Measurements from ENCODE around the gene UBC.
"Not testable (repeated sequence)": the region's sequence is repeated elsewhere in the genome, so short reads cannot be mapped to it uniquely, and the experiment has no call there.

The UBC gene

GRCh38 chr12:124898200-124898922 lies 16.1 kb downstream of the UBC start:
- no peaks in the 10 kb centered on the region for H3K27me3 ChIP-seq (ENCODE audit: low read depth, low read length)
- H3K4me1 ChIP-seq (ENCODE audit: control insufficient read depth in 1 of 2, insufficient read depth in 2 of 2, low read length in 2 of 2): no peaks in the 10 kb centered on the region
- no peak overlapping the region for H3K27ac ChIP-seq (ENCODE audit: low read length)
- no peak overlapping the region for H3K4me3 ChIP-seq (ENCODE audit: low read depth in 1 of 2, low read length in 2 of 2)
- H3K9me3 ChIP-seq (ENCODE audit: control insufficient read depth in 1 of 2, low read length in 2 of 2): no peaks in the 10 kb centered on the region
- H3K36me3 ChIP-seq (ENCODE audit: control insufficient read depth in 1 of 2, insufficient read depth in 2 of 2, low read length in 2 of 2): no peaks in the 10 kb centered on the region

DNA sequence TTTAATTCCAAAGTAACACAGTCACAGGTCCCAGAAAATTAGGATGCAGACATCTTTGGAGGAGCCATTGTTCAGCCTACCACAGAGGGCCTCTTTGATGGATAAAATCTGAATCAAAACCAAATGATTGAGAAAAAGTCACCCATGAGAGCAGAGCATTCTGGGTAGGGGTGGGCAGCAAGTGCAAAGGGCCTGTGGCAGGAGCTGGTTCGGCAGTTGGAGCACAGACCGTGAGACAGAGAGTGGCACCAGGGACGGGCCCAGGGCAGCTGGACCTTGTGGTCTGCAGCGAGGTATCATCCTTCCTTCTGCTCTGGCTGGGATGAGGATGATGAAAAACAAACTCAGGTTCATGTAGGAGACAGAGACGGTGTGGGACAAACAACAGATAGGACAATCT lies 18.0 kb downstream of the UBC start:
- Histone ChIP-seq H3K27me3 (ENCODE audit: low read depth, low read length) (no peaks in the 10 kb centered on the region), H3K4me3 (ENCODE audit: low read depth in 1 of 2, low read length in 2 of 2) (no peak overlapping the region), H3K36me3 (ENCODE audit: control insufficient read depth in 1 of 2, insufficient read depth in 2 of 2, low read length in 2 of 2) (no peaks in the 10 kb centered on the region), H3K27ac (ENCODE audit: low read length) (no peak overlapping the region), H3K9me3 (ENCODE audit: control insufficient read depth in 1 of 2, low read length in 2 of 2) (no peaks in the 10 kb centered on the region), H3K4me1 (ENCODE audit: control insufficient read depth in 1 of 2, insufficient read depth in 2 of 2, low read length in 2 of 2) (no peaks in the 10 kb centered on the region)

DNA sequence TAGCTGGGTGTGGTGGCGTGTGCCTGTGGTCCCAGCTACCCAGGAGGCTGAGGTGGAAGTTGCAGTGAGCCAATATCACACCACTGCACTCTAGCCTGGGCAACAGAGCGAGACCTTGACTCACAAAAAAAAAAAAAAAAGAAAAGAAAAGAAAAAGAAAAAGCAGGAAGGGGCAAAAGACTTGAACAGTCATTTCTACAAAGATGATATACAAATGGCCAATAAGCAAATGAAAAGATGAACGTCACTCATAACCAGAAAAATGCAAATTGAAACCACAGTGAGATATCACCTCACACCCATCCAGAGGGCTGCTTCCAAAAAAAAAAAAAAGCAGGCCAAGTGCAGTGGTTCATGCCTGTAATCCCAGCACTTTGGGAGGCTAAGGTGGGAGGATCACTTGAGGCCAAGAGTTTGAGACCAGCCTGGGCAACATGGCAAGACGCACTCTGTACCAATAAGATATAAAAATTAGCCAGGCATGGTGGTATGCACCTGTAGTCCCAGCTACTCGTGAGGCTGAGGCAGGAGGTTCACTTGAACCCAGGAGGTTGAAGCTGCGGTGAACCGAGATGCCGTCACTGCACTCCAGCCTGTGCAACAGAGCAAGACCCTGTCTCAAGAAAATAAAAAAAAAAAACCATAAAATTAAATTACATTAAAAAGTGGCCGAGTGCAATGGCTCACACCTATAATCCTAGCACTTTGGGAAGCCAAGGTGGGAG lies 20.5 kb downstream of the UBC start:
- Histone ChIP-seq H3K4me1 (ENCODE audit: control insufficient read depth in 1 of 2, insufficient read depth in 2 of 2, low read length in 2 of 2) (no peaks in the 10 kb centered on the region), H3K27ac (ENCODE audit: low read length) (no peak overlapping the region), H3K9me3 (ENCODE audit: control insufficient read depth in 1 of 2, low read length in 2 of 2) (no peaks in the 10 kb centered on the region), H3K27me3 (ENCODE audit: low read depth, low read length) (no peaks in the 10 kb centered on the region), H3K4me3 (ENCODE audit: low read depth in 1 of 2, low read length in 2 of 2) (no peak overlapping the region), H3K36me3 (ENCODE audit: control insufficient read depth in 1 of 2, insufficient read depth in 2 of 2, low read length in 2 of 2) (no peaks in the 10 kb centered on the region)

DNA sequence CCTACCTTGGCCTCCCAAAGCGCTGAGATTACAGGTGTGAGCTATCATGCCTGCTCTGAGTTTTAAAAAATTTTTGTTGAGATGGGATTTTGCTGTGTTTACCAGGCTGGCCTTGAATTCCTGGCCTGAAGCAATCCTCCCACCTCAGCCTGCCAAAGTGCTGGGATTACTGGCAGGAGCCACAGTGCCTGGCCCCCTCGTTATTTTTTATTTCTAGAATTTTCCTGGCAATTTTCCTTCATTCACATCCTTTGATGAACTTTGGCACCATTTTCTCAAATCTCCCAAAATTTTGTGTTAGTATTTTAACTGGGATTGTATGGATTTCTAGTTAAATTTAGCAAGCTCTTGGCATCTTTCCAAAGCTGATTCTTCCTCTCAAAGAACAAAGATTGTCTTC lies 26.2 kb downstream of the UBC start:
- no peaks in the 10 kb centered on the region for H3K9me3 ChIP-seq (ENCODE audit: control insufficient read depth in 1 of 2, low read length in 2 of 2)
- H3K36me3 ChIP-seq (ENCODE audit: control insufficient read depth in 1 of 2, insufficient read depth in 2 of 2, low read length in 2 of 2): no peaks in the 10 kb centered on the region
- no peak overlapping the region for H3K4me3 ChIP-seq (ENCODE audit: low read depth in 1 of 2, low read length in 2 of 2)
- no peaks in the 10 kb centered on the region for H3K27me3 ChIP-seq (ENCODE audit: low read depth, low read length)
- H3K4me1 ChIP-seq (ENCODE audit: control insufficient read depth in 1 of 2, insufficient read depth in 2 of 2, low read length in 2 of 2): peaks cover 0 to 4% of the 10 kb centered on the region in 2 donors
- H3K27ac ChIP-seq (ENCODE audit: low read length): no peak overlapping the region

DNA sequence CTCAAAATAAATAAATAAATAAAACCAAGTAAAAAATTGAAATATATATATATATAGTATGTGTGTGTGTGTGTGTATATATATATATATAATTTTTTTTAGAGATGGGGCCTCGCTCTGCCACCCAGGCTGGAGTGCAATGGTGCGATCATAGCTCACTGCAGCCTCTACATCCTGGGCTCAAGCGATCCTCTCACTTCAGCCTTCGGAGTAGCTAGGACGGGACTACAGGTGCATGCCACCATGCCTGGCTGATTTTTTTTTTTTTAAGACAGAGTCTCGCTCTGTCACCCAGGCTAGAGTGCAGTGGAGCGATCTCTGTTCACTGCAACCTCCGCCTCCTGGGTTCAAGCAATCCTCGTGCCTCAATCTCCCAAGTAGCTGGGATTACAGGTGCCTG lies 26.7 kb downstream of the UBC start:
- H3K27ac ChIP-seq (ENCODE audit: low read length): not testable (repeated sequence)

GRCh38 chr12:124884587-124885438 lies 29.6 kb downstream of the UBC start:
- Histone ChIP-seq H3K27ac (ENCODE audit: low read length) (no peak overlapping the region), H3K36me3 (ENCODE audit: control insufficient read depth in 1 of 2, insufficient read depth in 2 of 2, low read length in 2 of 2) (no peaks in the 10 kb centered on the region), H3K4me3 (ENCODE audit: low read depth in 1 of 2, low read length in 2 of 2) (no peak overlapping the region), H3K27me3 (ENCODE audit: low read depth, low read length) (no peaks in the 10 kb centered on the region), H3K9me3 (ENCODE audit: control insufficient read depth in 1 of 2, low read length in 2 of 2) (no peaks in the 10 kb centered on the region), H3K4me1 (ENCODE audit: control insufficient read depth in 1 of 2, insufficient read depth in 2 of 2, low read length in 2 of 2) (peaks cover 0 to 4% of the 10 kb centered on the region in 2 donors)

More for the DNA sequence above, 26.7 kb downstream of the UBC start:
- not testable (repeated sequence) for H3K4me3 ChIP-seq (ENCODE audit: low read depth in 1 of 2, low read length in 2 of 2); H3K36me3 ChIP-seq (ENCODE audit: control insufficient read depth in 1 of 2, insufficient read depth in 2 of 2, low read length in 2 of 2); H3K27me3 ChIP-seq (ENCODE audit: low read depth, low read length); H3K9me3 ChIP-seq (ENCODE audit: control insufficient read depth in 1 of 2, low read length in 2 of 2); H3K4me1 ChIP-seq (ENCODE audit: control insufficient read depth in 1 of 2, insufficient read depth in 2 of 2, low read length in 2 of 2)

GRCh38 chr12:124883263-124884130 lies 31.0 kb downstream of the UBC start:
- no peak overlapping the region for H3K4me3 ChIP-seq (ENCODE audit: low read depth in 1 of 2, low read length in 2 of 2)
- no peak overlapping the region for H3K27ac ChIP-seq (ENCODE audit: low read length)
- no peaks in the 10 kb centered on the region for H3K36me3 ChIP-seq (ENCODE audit: control insufficient read depth in 1 of 2, insufficient read depth in 2 of 2, low read length in 2 of 2)
- H3K27me3 ChIP-seq (ENCODE audit: low read depth, low read length): no peaks in the 10 kb centered on the region
- peaks cover 0 to 4% of the 10 kb centered on the region in 2 donors for H3K4me1 ChIP-seq (ENCODE audit: control insufficient read depth in 1 of 2, insufficient read depth in 2 of 2, low read length in 2 of 2)
- H3K9me3 ChIP-seq (ENCODE audit: control insufficient read depth in 1 of 2, low read length in 2 of 2): no peaks in the 10 kb centered on the region

GRCh38 chr12:124881123-124881522 lies 33.3 kb downstream of the UBC start:
- no peaks in the 10 kb centered on the region for H3K9me3 ChIP-seq (ENCODE audit: control insufficient read depth in 1 of 2, low read length in 2 of 2)
- H3K4me1 ChIP-seq (ENCODE audit: control insufficient read depth in 1 of 2, insufficient read depth in 2 of 2, low read length in 2 of 2): no peaks in the 10 kb centered on the region
- H3K27ac ChIP-seq (ENCODE audit: low read length): no peak overlapping the region
- H3K27me3 ChIP-seq (ENCODE audit: low read depth, low read length): no peaks in the 10 kb centered on the region
- H3K4me3 ChIP-seq (ENCODE audit: low read depth in 1 of 2, low read length in 2 of 2): no peak overlapping the region
- H3K36me3 ChIP-seq (ENCODE audit: control insufficient read depth in 1 of 2, insufficient read depth in 2 of 2, low read length in 2 of 2): no peaks in the 10 kb centered on the region

DNA sequence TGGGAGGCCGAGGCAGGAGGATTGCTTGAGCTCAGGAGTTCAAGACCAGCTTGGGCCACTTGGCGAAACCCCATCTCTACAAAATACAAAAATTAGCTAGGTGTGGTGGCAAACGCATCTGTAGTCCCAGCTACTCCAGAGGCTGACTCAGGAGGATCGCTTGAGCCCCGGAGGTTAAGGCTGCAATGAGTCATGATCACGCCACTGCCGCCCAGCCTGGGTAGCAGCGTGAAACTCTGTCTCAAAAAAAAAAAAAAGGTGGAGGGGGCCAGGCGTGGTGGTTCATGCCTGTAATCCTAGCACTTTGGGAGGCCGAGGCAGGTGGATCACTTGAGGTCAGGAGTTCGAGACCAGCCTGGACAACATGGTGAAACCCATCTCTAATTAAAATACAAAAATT lies 34.1 kb downstream of the UBC start:
- not testable (repeated sequence) for H3K27ac ChIP-seq (ENCODE audit: low read length); H3K36me3 ChIP-seq (ENCODE audit: control insufficient read depth in 1 of 2, insufficient read depth in 2 of 2, low read length in 2 of 2); H3K4me3 ChIP-seq (ENCODE audit: low read depth in 1 of 2, low read length in 2 of 2); H3K4me1 ChIP-seq (ENCODE audit: control insufficient read depth in 1 of 2, insufficient read depth in 2 of 2, low read length in 2 of 2); H3K9me3 ChIP-seq (ENCODE audit: control insufficient read depth in 1 of 2, low read length in 2 of 2); H3K27me3 ChIP-seq (ENCODE audit: low read depth, low read length)

DNA sequence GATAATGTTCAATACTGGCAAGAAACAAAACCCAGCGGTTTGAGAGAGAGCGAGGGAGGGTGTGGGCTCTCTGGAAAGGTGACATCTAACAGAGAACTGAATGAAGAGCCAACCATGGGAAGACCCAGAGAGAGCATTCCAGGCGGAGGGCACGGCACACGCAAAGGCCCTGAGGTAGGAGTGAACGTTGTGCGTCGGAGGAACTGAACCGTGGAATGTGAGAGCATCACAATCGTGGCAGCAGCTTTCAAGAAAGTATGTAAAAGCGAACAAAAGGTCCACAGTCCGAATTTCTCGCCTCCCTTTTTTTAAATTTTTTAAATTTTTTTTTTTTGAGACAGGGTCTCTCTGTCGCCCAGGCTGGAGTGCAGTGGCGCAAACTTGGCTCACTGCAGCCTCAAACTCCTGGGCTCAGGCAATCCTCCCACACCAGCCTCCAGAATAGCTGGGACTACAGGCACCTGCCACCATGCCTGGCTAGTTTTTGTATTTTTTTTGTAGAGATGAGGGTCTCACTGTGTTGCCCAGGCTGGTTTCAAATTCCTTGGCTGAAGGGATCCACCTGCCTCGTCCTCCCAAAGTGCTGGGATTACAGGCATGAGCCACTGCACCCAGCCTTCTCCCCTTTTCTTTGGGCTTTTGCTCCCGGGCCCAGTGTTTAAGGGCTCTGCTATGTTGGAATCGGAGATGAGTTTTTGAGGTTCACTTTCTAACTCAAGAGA lies 35.5 kb downstream of the UBC start:
- Histone ChIP-seq H3K4me1 (ENCODE audit: control insufficient read depth in 1 of 2, insufficient read depth in 2 of 2, low read length in 2 of 2) (no peaks in the 10 kb centered on the region), H3K27me3 (ENCODE audit: low read depth, low read length) (no peaks in the 10 kb centered on the region), H3K36me3 (ENCODE audit: control insufficient read depth in 1 of 2, insufficient read depth in 2 of 2, low read length in 2 of 2) (no peaks in the 10 kb centered on the region), H3K9me3 (ENCODE audit: control insufficient read depth in 1 of 2, low read length in 2 of 2) (no peaks in the 10 kb centered on the region), H3K27ac (ENCODE audit: low read length) (no peak overlapping the region), H3K4me3 (ENCODE audit: low read depth in 1 of 2, low read length in 2 of 2) (no peak overlapping the region)

Data from muscle layer of duodenum (tissue), 2 donors.